Thyroid gland (tissue), 4 donors: ENCODE results near the gene ARMS2. TPM values are rescaled to one million over a fixed set of nuclear protein-coding genes. Genes with fewer than 3 reads are reported as not detected.
A peak's percentile ranks its signal among the peaks of the same experiment; 100 is the strongest.

Experiments
- DNase-seq, 2 donors: peaks; one replicate each; pipeline ENCODE4 v3.0.0-alpha.2; 2019
- H3K27ac ChIP-seq, 3 donors: fragments of 200-600 bp; sonication (generic); 1 replicate in 2 of 3; 2 replicates in 1 of 3; pipeline ENCODE4 v1.5.1; 2016 to 2019; ENCODE audit warnings: mild to moderate bottlenecking in 1 of 3, moderate library complexity in 1 of 3
- H3K27me3 ChIP-seq: fragments of 200-600 bp; sonication (generic); one replicate; pipeline ENCODE4 v1.5.1; 2019
- H3K36me3 ChIP-seq, 2 donors: fragments of 200-600 bp; sonication (generic); one replicate each; pipeline ENCODE4 v1.5.1; 2016 to 2019
- H3K4me1 ChIP-seq, 2 donors: fragments of 200-600 bp; sonication (generic); one replicate each; pipeline ENCODE4 v1.5.1; 2017 to 2019
- H3K4me3 ChIP-seq, 3 donors: fragments of 200-600 bp; sonication (generic); replicated peaks in 1 of 3; 1 replicate in 2 of 3; 2 replicates in 1 of 3; pipeline ENCODE4 v1.5.1; 2016; ENCODE audit warnings: mild to moderate bottlenecking in 1 of 3
- H3K9me3 ChIP-seq: fragments of 200-600 bp; sonication (generic); one replicate; pipeline ENCODE4 v1.5.1; 2017
- CTCF ChIP-seq, 6 experiments: fragments of 200-600 bp in 3 of 6; fragments of 450-650 bp in 3 of 6; sonication (generic) in 3 of 6; IDR thresholded peaks; one replicate each; pipeline ENCODE4 v1.5.1; 2016 to 2019; ENCODE audit warnings: antibody characterized with exemption in 6 of 6, mild to moderate bottlenecking in 2 of 6, inconsistent platforms in 1 of 6, moderate library complexity in 1 of 6
- POLR2A ChIP-seq, 2 donors: fragments of 450-650 bp; IDR thresholded peaks; one replicate each; pipeline ENCODE4 v1.6.1; 2017; ENCODE audit warnings: antibody characterized with exemption in 2 of 2, mild to moderate bottlenecking in 2 of 2, moderate library complexity in 1 of 2
- WGBS, 2 donors: methylation state at CpG; one replicate each; pipeline ENCODE4 v1.1.5; 2017; 5-methylcytosine and 5-hydroxymethylcytosine counted together
- intact Hi-C: fragments of 100-400 bp; cut with DNase I; formaldehyde crosslinking; loops from one replicate; pipeline ENCODE4 v1.15.1; 2023
- total RNA-seq, 4 donors: library from RNA; depleted of rRNA; stranded (reverse); fragments of >200 nt; gene quantifications; one replicate each; pipeline ENCODE4 v1.2.3, GENCODE V29; 2016

Gene ARMS2
- total RNA-seq, 4 donors from 2014 or later: not detected

- TF ChIP-seq POLR2A (IDR thresholded peaks at IDR 0.05) (no peak), CTCF (IDR thresholded peaks at IDR 0.05) (no peak)
- Histone ChIP-seq H3K27ac (no peak overlapping the region), H3K9me3 (no peaks in the 10 kb centered on the region), H3K4me1 (peaks cover 0 to 16% of the 10 kb centered on the region in 2 donors), H3K4me3 (no peak overlapping the region), H3K27me3 (no peaks in the 10 kb centered on the region), H3K36me3 (no peaks in the 10 kb centered on the region)
- intact Hi-C loops: no loop called here
- WGBS, 2 donors: 85 to 87% methylated on average over 9 of the region's 9 CpGs
- no peak for DNase-seq
These were observed 37.6 kb downstream of the ARMS2 start for GRCh38 chr10:122492006-122492405.

GRCh38 chr10:122492999-122493481, 38.6 kb downstream of the ARMS2 start:
- H3K36me3 ChIP-seq: no peaks in the 10 kb centered on the region
- intact Hi-C loops: no loop called here
- WGBS, 2 donors: 75 to 94% methylated on average over 9 of the region's 9 CpGs
- peak overlapping the region in 2 of 3 donors; percentile 28 to 43 for H3K27ac ChIP-seq
- H3K9me3 ChIP-seq: no peaks in the 10 kb centered on the region
- H3K4me3 ChIP-seq: no peak overlapping the region
- peaks cover 0 to 11% of the 10 kb centered on the region in 2 donors for H3K4me1 ChIP-seq
- no peak for TF ChIP-seq POLR2A (IDR thresholded peaks at IDR 0.05)
- no peaks in the 10 kb centered on the region for H3K27me3 ChIP-seq
- DNase-seq: no peak

GRCh38 chr10:122493761-122494160, 39.3 kb downstream of the ARMS2 start:
- no peaks in the 10 kb centered on the region for H3K27me3 ChIP-seq
- H3K27ac ChIP-seq: peak overlapping the region in 2 of 3 donors; percentile 28 to 43
- no peaks in the 10 kb centered on the region for H3K9me3 ChIP-seq
- H3K36me3 ChIP-seq: no peaks in the 10 kb centered on the region
- intact Hi-C loops: no loop called here
- no peak for DNase-seq
- no peak for TF ChIP-seq CTCF (IDR thresholded peaks at IDR 0.05)
- TF ChIP-seq POLR2A (IDR thresholded peaks at IDR 0.05): no peak
- no peak overlapping the region for H3K4me3 ChIP-seq
- 86 to 94% methylated on average over 4 of the region's 4 CpGs for WGBS, 2 donors
- peaks cover under 1 to 13% of the 10 kb centered on the region in 2 donors for H3K4me1 ChIP-seq

DNA sequence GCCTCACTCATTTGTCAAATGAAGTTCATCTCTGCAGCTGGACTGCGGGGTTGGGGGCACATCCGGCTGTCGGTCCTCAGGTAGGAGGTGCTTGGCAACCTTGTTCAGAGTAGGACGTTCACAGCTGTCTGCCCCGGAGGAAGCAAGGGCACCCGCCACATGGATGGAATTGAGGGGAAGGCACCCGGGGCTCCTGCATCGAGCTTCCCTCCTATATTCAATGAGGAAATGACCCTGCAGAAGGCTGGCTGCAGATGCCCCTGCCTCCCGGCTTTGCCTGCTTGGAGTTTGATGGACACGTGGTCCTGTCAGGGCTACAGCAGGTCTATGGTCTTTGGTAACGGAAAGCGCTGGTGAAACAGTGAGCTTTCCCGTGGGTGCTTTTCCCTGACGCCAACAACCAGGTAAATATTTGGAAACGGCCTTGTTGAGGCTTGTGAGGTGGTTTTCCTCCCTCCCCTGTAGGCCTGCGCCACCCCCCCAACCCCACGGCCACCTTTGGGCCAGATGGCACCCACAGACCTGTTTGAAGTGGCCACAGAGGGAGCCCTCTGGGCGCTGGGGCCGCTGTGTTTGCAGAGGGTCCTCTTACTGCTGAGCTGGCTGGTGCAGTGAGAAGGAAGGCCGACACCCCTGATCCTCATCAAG, 39.8 kb downstream of the ARMS2 start:
- no peaks in the 10 kb centered on the region for H3K36me3 ChIP-seq
- no peaks in the 10 kb centered on the region for H3K27me3 ChIP-seq
- H3K27ac ChIP-seq: peak overlapping the region in 2 of 3 donors; percentile 26 to 73
- TF ChIP-seq CTCF (IDR thresholded peaks at IDR 0.05) (no peak), POLR2A (IDR thresholded peaks at IDR 0.05) (no peak)
- intact Hi-C loops: no loop called here
- 71 to 82% methylated on average over 16 to 18 of the region's 20 CpGs for WGBS, 2 donors
- DNase-seq: peak in 1 of 2 donors; percentile 34
- H3K4me3 ChIP-seq: no peak overlapping the region
- no peaks in the 10 kb centered on the region for H3K9me3 ChIP-seq
- peaks cover 4 to 18% of the 10 kb centered on the region in 2 donors for H3K4me1 ChIP-seq

DNA sequence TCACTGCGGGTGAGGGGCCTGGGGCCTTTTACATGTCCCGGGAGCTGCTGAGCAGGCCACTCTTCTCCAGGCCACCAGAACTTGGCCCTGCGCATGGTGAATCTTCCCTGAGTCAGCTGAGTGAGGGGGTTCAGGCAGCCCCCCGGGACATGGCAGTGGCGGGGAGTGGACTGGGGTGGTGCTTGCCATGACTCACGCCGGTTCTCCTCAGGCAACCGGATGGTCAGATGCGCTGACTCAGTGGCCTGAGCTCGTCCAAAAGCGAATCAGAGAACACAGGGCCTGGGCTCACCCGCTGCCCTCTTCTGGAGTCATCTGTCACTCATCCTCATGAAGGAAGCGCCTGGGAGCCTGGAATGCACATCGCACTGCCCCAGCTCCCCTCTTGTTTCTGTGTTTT, 40.4 kb downstream of the ARMS2 start:
- intact Hi-C loops: no loop called here
- Histone ChIP-seq H3K4me1 (peaks cover 9 to 22% of the 10 kb centered on the region in 2 donors), H3K27me3 (no peaks in the 10 kb centered on the region), H3K27ac (peak overlapping the region; percentile 26 to 73 (median 55)), H3K4me3 (no peak overlapping the region), H3K36me3 (no peaks in the 10 kb centered on the region), H3K9me3 (no peaks in the 10 kb centered on the region)
- TF ChIP-seq CTCF (IDR thresholded peaks at IDR 0.05) (no peak), POLR2A (IDR thresholded peaks at IDR 0.05) (no peak)
- 84 to 90% methylated on average over 7 to 14 of the region's 14 CpGs for WGBS, 2 donors
- DNase-seq: peak; percentile 35 to 44
